Sigmoid colon (tissue), 7 donors: ENCODE measurements around the gene E2F3. TPM values are rescaled to one million over a fixed set of nuclear protein-coding genes. Genes with fewer than 3 reads are reported as not detected.

Experiments used
- DNase-seq: peaks from one replicate; pipeline ENCODE4 v3.0.0-alpha.2; 2019
- H3K27ac ChIP-seq, 4 donors: fragments of 200-600 bp; sonication (generic); one replicate each; pipeline ENCODE4 v1.5.1; 2016 to 2019; ENCODE audit warnings: mild to moderate bottlenecking in 1 of 4
- H3K27me3 ChIP-seq, 3 donors: fragments of 200-600 bp; sonication (generic); one replicate each; pipeline ENCODE4 v1.5.1; 2019; ENCODE audit warnings: mild to moderate bottlenecking in 1 of 3
- H3K36me3 ChIP-seq, 4 donors: fragments of 200-600 bp; sonication (generic); one replicate each; pipeline ENCODE4 v1.5.1; 2016 to 2019
- H3K4me1 ChIP-seq, 4 donors: fragments of 200-600 bp; sonication (generic); one replicate each; pipeline ENCODE4 v1.5.1; 2017 to 2019
- H3K4me3 ChIP-seq, 4 donors: fragments of 200-600 bp; sonication (generic); one replicate each; pipeline ENCODE4 v1.5.1; 2017 to 2019; ENCODE audit warnings: mild to moderate bottlenecking in 2 of 4, moderate library complexity in 1 of 4
- H3K9me3 ChIP-seq, 4 donors: fragments of 200-600 bp in 3 of 4; sonication (generic) in 3 of 4; one replicate each; pipeline versions ENCODE4 v1.5.1 to v1.6.1; 2013 to 2019
- CTCF ChIP-seq, 4 experiments: fragments of 450-650 bp in 3 of 4; fragments of 200-600 bp in 1 of 4; IDR thresholded peaks; one replicate each; pipeline ENCODE4 v1.5.1; 2016 to 2019; ENCODE audit warnings: antibody characterized with exemption in 4 of 4, mild to moderate bottlenecking in 3 of 4, moderate library complexity in 2 of 4
- EP300 ChIP-seq, 4 donors: sonication (generic); formaldehyde crosslinking; IDR thresholded peaks; one replicate each; pipeline ENCODE4 v1.6.1; 2017; ENCODE audit warnings: antibody characterized with exemption in 4 of 4
- POLR2A ChIP-seq, 2 donors: fragments of 450-650 bp; IDR thresholded peaks; one replicate each; pipeline ENCODE4 v1.6.1; 2016; ENCODE audit warnings: antibody characterized with exemption in 2 of 2, mild to moderate bottlenecking in 2 of 2, moderate library complexity in 2 of 2
- POLR2AphosphoS5 ChIP-seq, 4 donors: sonication (generic); formaldehyde crosslinking; IDR thresholded peaks; one replicate each; pipeline ENCODE4 v1.6.1; 2017; ENCODE audit warnings: antibody characterized with exemption in 4 of 4
- WGBS, 2 donors: extraction: QIAGEN DNeasy Blood & Tissue Kit; methylation state at CpG; one replicate each; pipeline ENCODE4 v1.1.7; 2013; 5-methylcytosine and 5-hydroxymethylcytosine counted together
- intact Hi-C: fragments of 100-400 bp; cut with DNase I; formaldehyde crosslinking; loops from one replicate; pipeline ENCODE4 v1.15.1; 2023
- polyA plus RNA-seq, 3 donors: library from polyadenylated mRNA; stranded (reverse); fragments of 200-250 nt; gene quantifications; one replicate each; pipeline ENCODE4 v1.2.3, GENCODE V29; 2013
- total RNA-seq, 4 donors: library from RNA; depleted of rRNA; stranded (reverse); fragments of >200 nt; gene quantifications; one replicate each; pipeline ENCODE4 v1.1.0, GENCODE V29; 2016
- donor health status: healthy with polysubstance abuse.
- donor health status: Bipolar disorder and iron deficiency.
- donor health status: healthy.

The E2F3 gene
- total and polyA plus RNA-seq, 7 donors = 2.5 to 6.9 (median 3.0) TPM

GRCh38 chr6:20432692-20433091, 31.0 kb downstream of the E2F3 start:
- WGBS, 2 donors = 90 to 94% methylated on average over 5 of the region's 5 CpGs
- DNase-seq = no peak
- H3K4me3 ChIP-seq = no peak overlapping the region
- intact Hi-C loops = no loop called here
- no peaks in the 10 kb centered on the region for H3K27me3 ChIP-seq
- H3K36me3 ChIP-seq = no peaks in the 10 kb centered on the region
- H3K27ac ChIP-seq = no peak overlapping the region
- no peak for TF ChIP-seq CTCF (IDR thresholded peaks at IDR 0.05)
- no peak for TF ChIP-seq POLR2A (IDR thresholded peaks at IDR 0.05)
- no peak for TF ChIP-seq POLR2AphosphoS5 (IDR thresholded peaks at IDR 0.05)
- no peak for TF ChIP-seq EP300 (IDR thresholded peaks at IDR 0.05)
- no peaks in the 10 kb centered on the region for H3K9me3 ChIP-seq
- H3K4me1 ChIP-seq = no peaks in the 10 kb centered on the region

GRCh38 chr6:20433321-20433720, 31.6 kb downstream of the E2F3 start:
- Histone ChIP-seq H3K4me3 (no peak overlapping the region), H3K9me3 (no peaks in the 10 kb centered on the region), H3K27me3 (no peaks in the 10 kb centered on the region), H3K36me3 (no peaks in the 10 kb centered on the region), H3K27ac (no peak overlapping the region), H3K4me1 (no peaks in the 10 kb centered on the region)
- no peak for DNase-seq
- intact Hi-C loops = no loop called here
- WGBS, 2 donors = 96 to 98% methylated on average over 3 of the region's 3 CpGs
- no peak for TF ChIP-seq CTCF (IDR thresholded peaks at IDR 0.05)
- no peak for TF ChIP-seq POLR2A (IDR thresholded peaks at IDR 0.05)
- TF ChIP-seq POLR2AphosphoS5 (IDR thresholded peaks at IDR 0.05) = no peak
- TF ChIP-seq EP300 (IDR thresholded peaks at IDR 0.05) = no peak

GRCh38 chr6:20433929-20434328, 32.2 kb downstream of the E2F3 start:
- no peak for DNase-seq
- no peak overlapping the region for H3K4me3 ChIP-seq
- TF ChIP-seq CTCF (IDR thresholded peaks at IDR 0.05) = no peak
- TF ChIP-seq POLR2AphosphoS5 (IDR thresholded peaks at IDR 0.05) = no peak
- no peak for TF ChIP-seq EP300 (IDR thresholded peaks at IDR 0.05)
- no peak for TF ChIP-seq POLR2A (IDR thresholded peaks at IDR 0.05)
- WGBS, 2 donors = 86 to 92% methylated on average over 2 of the region's 2 CpGs
- no peaks in the 10 kb centered on the region for H3K27me3 ChIP-seq
- H3K27ac ChIP-seq = no peak overlapping the region
- intact Hi-C loops = no loop called here
- no peaks in the 10 kb centered on the region for H3K36me3 ChIP-seq
- no peaks in the 10 kb centered on the region for H3K9me3 ChIP-seq
- H3K4me1 ChIP-seq = no peaks in the 10 kb centered on the region

- intact Hi-C loops = no loop called here
Measured at GRCh38 chr6:20434766-20435165, 33.1 kb downstream of the E2F3 start.

More at GRCh38 chr6:20434766-20435165, 33.1 kb downstream of the E2F3 start:
- no peaks in the 10 kb centered on the region for H3K27me3 ChIP-seq
- TF ChIP-seq EP300 (IDR thresholded peaks at IDR 0.05) (no peak), POLR2AphosphoS5 (IDR thresholded peaks at IDR 0.05) (no peak), CTCF (IDR thresholded peaks at IDR 0.05) (no peak), POLR2A (IDR thresholded peaks at IDR 0.05) (no peak)
- no peaks in the 10 kb centered on the region for H3K36me3 ChIP-seq
- no peak overlapping the region for H3K27ac ChIP-seq
- DNase-seq = no peak
- no peaks in the 10 kb centered on the region for H3K4me1 ChIP-seq
- no peaks in the 10 kb centered on the region for H3K9me3 ChIP-seq
- WGBS, 2 donors = 71 to 93% methylated on average over 6 of the region's 6 CpGs
- H3K4me3 ChIP-seq = no peak overlapping the region
